BJ (cell line): ENCODE data around the gene GDI1. TPM values are rescaled to one million over a fixed set of nuclear protein-coding genes. Genes with fewer than 3 reads are reported as not detected.

Experiments
- CTCF ChIA-PET: fragments of 350-600 bp; formaldehyde crosslinking; extraction: SDS; loops from one replicate; lab custom pipeline; 2021; ENCODE audit warnings: antibody characterized with exemption, inconsistent platforms; lab: Yijun Ruan, JAX
- POLR2A ChIA-PET: fragments of 300-600 bp; sonication (Branson Sonifier 250); formaldehyde crosslinking; extraction: SDS; loops from one replicate; lab custom pipeline; 2021; ENCODE audit warnings: antibody characterized with exemption; lab: Charles Lee
- DNase-seq: peaks from one replicate; pipeline ENCODE4 v3.0.0-alpha.2; 2011; ENCODE audit warnings: low read depth
- H3K27me3 ChIP-seq: 2 replicates; pipeline ENCODE4 v1.6.0; 2011; ENCODE audit warnings: low read length; ENCODE audit not compliant: control insufficient read depth, insufficient read depth
- H3K36me3 ChIP-seq: 2 replicates; pipeline ENCODE4 v1.5.1; 2011; ENCODE audit warnings: low read length; ENCODE audit not compliant: control insufficient read depth, insufficient read depth
- H3K4me3 ChIP-seq: 2 replicates; pipeline ENCODE4 v1.5.1; 2011; ENCODE audit warnings: low read depth, mild to moderate bottlenecking, control low read depth, low read length
- polyA plus RNA-seq: library from polyadenylated mRNA; depleted of rRNA; stranded (reverse); fragments of >200 nt; gene quantifications from 2 replicates; pipeline ENCODE4 v1.2.3, GENCODE V29; 2011
- TF ChIP-seq, protein P1 (sequence below): IDR thresholded peaks from 2 replicates; pipeline ENCODE4 v1.5.1; 2011; ENCODE audit warnings: low read depth, mild to moderate bottlenecking, control low read depth, inconsistent platforms, low read length, moderate library complexity; ENCODE audit not compliant: insufficient read depth

Gene GDI1
- polyA plus RNA-seq, 1 experiment: 216 TPM

DNA sequence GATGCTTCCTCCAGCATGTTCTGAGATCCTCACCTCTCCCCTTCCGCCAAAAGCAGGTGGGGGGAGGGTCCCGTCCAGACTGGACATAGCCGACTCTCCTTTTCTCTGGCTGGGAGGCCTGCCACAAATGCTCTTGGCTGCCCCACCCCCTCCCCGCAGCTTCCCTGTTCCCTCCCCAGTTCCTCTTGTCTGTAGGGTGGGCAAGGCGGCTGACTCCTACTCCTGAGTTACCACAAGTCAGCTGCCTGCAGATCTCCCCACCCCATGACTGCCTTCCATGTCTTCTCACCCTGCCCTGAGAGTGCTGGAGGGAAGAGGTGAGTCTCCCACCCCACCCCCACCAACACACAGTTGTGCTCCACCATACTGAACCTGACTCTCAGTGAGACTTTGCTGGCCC, 5.6 kb upstream of the GDI1 start:
- POLR2A ChIA-PET: no interaction called here
- H3K4me3 ChIP-seq: no peak overlapping the region
- TF ChIP-seq, protein P1, sequence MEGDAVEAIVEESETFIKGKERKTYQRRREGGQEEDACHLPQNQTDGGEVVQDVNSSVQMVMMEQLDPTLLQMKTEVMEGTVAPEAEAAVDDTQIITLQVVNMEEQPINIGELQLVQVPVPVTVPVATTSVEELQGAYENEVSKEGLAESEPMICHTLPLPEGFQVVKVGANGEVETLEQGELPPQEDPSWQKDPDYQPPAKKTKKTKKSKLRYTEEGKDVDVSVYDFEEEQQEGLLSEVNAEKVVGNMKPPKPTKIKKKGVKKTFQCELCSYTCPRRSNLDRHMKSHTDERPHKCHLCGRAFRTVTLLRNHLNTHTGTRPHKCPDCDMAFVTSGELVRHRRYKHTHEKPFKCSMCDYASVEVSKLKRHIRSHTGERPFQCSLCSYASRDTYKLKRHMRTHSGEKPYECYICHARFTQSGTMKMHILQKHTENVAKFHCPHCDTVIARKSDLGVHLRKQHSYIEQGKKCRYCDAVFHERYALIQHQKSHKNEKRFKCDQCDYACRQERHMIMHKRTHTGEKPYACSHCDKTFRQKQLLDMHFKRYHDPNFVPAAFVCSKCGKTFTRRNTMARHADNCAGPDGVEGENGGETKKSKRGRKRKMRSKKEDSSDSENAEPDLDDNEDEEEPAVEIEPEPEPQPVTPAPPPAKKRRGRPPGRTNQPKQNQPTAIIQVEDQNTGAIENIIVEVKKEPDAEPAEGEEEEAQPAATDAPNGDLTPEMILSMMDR: no peak
- CTCF ChIA-PET: no interaction called here
- peaks cover 14% of the 10 kb centered on the region for H3K36me3 ChIP-seq
- H3K27me3 ChIP-seq: no peaks in the 10 kb centered on the region
- DNase-seq: no peak

DNA sequence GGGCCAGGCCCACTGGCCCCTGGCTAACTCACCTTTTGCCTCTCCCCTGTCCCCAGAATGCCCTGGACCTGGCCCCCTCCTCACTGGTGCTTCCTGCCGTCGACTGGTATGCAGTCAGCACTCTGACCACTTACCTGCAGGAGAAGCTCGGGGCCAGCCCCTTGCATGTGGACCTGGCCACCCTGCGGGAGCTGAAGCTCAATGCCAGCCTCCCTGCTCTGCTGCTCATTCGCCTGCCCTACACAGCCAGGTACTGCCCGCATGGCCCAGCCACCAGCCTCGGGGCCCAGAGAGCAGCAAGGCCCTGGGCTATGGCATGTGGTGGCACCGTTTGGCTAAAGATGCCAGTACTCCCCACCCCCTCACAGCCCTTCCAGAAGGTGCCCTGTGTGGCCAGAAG, 4.7 kb upstream of the GDI1 start:
- ChIA-PET CTCF (interaction anchor here (1.6 kb wide), 1 partner anchor 11 kb away, joined by 3 read pairs; no protein-coding TSS in a partner anchor), POLR2A (no interaction called here)
- Histone ChIP-seq H3K27me3 (no peaks in the 10 kb centered on the region), H3K36me3 (peaks cover 14% of the 10 kb centered on the region), H3K4me3 (no peak overlapping the region)
- no peak for DNase-seq
- TF ChIP-seq, protein P1: no peak

DNA sequence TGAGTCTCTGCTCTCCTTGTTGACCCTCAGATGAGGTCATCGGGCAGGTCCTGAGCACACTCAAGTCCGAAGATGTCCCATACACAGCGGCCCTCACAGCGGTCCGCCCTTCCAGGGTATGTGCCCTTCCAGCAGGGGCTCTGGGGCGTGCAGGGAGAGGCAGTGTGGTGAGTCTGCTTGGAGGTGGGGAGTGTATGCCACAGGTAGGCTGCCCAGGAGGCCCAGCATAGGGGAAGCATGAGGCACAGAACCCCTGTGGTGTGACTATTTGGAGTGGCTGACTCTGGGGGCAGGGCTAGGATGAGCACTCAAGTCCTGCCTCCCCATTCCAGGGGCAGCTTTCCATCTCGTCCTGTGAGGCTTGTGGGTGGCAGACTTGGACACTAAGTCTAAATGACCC, 3.3 kb upstream of the GDI1 start:
- no peak for DNase-seq
- TF ChIP-seq, protein P1: no peak
- POLR2A ChIA-PET: no interaction called here

DNA sequence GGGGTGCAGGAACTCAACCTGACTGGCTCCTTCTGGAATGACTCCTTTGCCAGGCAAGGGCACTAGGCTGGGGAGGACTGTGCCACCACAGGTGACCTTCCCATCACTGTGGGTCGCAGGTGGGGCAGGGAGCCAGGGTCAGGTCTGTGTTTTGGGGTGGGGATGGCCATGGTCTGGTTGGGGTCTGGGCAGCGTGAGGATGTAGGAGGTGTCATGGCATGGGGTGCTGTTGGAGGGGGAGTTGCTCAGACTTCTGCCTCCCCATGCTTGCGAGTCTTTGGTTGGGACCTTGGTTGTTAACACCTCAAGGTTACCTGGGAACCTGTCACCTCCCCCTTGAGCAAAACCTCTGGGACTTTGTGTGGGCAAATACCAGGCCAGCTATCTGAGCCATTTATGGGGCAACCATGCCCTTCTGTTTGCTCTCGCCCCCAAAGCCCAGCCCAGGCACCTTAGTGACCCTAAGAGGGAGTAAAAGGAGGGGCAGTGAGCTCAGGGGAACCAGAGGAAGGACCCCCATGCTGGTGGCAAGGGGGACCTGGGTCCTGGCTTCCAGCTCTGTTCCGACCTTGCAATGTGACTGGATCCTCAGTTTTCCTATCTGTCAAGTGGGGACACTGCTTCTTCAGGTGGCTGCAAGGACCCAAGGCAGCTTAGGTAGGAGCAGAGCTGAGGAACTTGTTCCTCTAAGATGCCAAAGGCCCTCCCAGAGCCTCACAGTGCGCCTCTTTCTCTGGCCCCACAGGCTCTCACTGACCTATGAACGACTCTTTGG, 2.4 kb upstream of the GDI1 start:
- peaks cover 14% of the 10 kb centered on the region for H3K36me3 ChIP-seq
- no peak for DNase-seq
- H3K27me3 ChIP-seq: no peaks in the 10 kb centered on the region
- ChIA-PET CTCF (no interaction called here), POLR2A (no interaction called here)
- no peak overlapping the region for H3K4me3 ChIP-seq
- TF ChIP-seq, protein P1: no peak

More for the DNA sequence above, 3.3 kb upstream of the GDI1 start:
- CTCF ChIA-PET: interaction anchor here (1.4 to 1.6 kb wide), 2 partner anchors 13 to 26 kb away, joined by 3 read pairs; no protein-coding TSS in a partner anchor
- Histone ChIP-seq H3K4me3 (no peak overlapping the region), H3K27me3 (no peaks in the 10 kb centered on the region), H3K36me3 (peaks cover 14% of the 10 kb centered on the region)

DNA sequence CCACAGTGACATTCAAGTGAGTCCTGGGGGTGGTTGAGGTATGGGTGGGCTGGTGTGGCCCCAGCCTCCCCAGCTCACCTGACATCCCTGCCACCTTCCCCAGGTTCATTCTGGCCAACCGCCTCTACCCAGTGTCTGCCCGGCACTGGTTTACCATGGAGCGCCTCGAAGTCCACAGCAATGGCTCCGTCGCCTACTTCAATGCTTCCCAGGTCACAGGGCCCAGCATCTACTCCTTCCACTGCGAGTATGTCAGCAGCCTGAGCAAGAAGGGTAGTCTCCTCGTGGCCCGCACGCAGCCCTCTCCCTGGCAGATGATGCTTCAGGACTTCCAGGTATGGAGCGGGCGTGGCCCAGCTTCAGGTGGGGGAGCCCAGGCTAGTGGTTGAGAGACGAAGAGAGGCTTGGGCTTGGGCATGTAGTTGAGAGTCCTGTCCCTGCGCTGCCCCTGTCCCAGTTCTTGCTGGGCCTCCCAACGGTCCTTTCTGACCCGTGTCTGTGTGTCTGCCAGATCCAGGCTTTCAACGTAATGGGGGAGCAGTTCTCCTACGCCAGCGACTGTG, 1.7 kb upstream of the GDI1 start:
- peaks cover 16% of the 10 kb centered on the region for H3K36me3 ChIP-seq
- TF ChIP-seq, protein P1: no peak
- ChIA-PET CTCF (no interaction called here), POLR2A (no interaction called here)
- no peaks in the 10 kb centered on the region for H3K27me3 ChIP-seq
- no peak for DNase-seq
- no peak overlapping the region for H3K4me3 ChIP-seq
